ENCODE results near the gene MORC1.

MORC1 gene

GRCh38 chr3:108936924-108937689, 180.8 kb downstream of the MORC1 start:
- DNase-seq, result no peak

- DNase-seq, result no peak
Measured at GRCh38 chr3:108931035-108931434, 186.9 kb downstream of the MORC1 start.

GRCh38 chr3:108918866-108919265, 199.1 kb downstream of the MORC1 start:
- no peak for DNase-seq

GRCh38 chr3:108914774-108915641, 202.9 kb downstream of the MORC1 start:
- peak; percentile 53 for DNase-seq

GRCh38 chr3:108909799-108910198, 208.1 kb downstream of the MORC1 start:
- no peak for DNase-seq

Measured in midbrain (tissue), 1 donor.